ENCODE results near the gene TENM4.

The TENM4 gene

DNA sequence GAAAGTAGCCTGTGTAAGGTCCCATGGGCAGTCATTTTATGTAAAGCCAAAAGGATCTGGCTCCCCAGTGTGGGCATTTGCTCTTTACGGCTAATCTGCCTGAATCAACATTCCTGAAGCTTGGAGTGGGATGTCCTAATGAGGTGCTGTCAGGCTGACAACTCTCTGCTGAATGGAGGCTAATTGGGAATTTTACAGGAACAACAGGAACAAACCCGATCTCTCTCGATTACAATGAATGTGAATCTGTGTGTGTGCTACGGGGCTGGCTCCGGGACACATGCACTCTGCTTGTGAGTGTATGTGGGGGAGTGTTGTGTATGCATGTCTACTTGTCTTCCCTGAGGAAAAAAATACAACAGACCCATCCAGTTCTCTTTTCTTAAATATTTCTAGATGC, 415.2 kb downstream of the TENM4 start:
- no peak overlapping the region for H3K4me3 ChIP-seq (ENCODE audit: control insufficient read depth, low read depth, low read length)
- DNase-seq (ENCODE audit: low read depth): no peak
- TF ChIP-seq, protein P1, sequence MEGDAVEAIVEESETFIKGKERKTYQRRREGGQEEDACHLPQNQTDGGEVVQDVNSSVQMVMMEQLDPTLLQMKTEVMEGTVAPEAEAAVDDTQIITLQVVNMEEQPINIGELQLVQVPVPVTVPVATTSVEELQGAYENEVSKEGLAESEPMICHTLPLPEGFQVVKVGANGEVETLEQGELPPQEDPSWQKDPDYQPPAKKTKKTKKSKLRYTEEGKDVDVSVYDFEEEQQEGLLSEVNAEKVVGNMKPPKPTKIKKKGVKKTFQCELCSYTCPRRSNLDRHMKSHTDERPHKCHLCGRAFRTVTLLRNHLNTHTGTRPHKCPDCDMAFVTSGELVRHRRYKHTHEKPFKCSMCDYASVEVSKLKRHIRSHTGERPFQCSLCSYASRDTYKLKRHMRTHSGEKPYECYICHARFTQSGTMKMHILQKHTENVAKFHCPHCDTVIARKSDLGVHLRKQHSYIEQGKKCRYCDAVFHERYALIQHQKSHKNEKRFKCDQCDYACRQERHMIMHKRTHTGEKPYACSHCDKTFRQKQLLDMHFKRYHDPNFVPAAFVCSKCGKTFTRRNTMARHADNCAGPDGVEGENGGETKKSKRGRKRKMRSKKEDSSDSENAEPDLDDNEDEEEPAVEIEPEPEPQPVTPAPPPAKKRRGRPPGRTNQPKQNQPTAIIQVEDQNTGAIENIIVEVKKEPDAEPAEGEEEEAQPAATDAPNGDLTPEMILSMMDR (IDR thresholded peaks at IDR 0.05; ENCODE audit: control insufficient read depth, insufficient read depth, low read depth, low read length, missing control alignments): no peak

DNA sequence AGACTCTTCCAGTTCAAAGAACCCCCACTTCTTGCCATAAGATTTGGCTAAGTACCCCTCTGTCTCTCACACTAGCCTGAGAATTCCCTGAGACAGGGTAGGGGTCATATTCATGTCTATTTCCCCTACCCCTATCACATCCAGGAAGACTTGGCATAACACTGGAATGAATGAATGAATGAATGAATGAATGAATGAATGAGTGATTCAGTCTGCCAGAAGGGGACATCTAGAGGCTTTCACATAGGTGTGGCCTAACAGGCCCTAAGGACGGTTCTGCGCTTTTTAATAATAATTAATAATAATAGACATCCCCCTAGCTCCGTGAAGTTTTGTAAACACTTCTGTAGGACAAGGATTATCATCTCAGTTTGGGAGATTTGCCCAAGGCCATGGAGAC, 415.7 kb downstream of the TENM4 start:
- TF ChIP-seq, protein P1 (IDR thresholded peaks at IDR 0.05; ENCODE audit: control insufficient read depth, insufficient read depth, low read depth, low read length, missing control alignments): no peak
- DNase-seq (ENCODE audit: low read depth): no peak
- no peak overlapping the region for H3K4me3 ChIP-seq (ENCODE audit: control insufficient read depth, low read depth, low read length)

GRCh38 chr11:79022265-79022664, 418.6 kb downstream of the TENM4 start:
- no peak for DNase-seq (ENCODE audit: low read depth)
- TF ChIP-seq, protein P1 (IDR thresholded peaks at IDR 0.05; ENCODE audit: control insufficient read depth, insufficient read depth, low read depth, low read length, missing control alignments): no peak
- H3K4me3 ChIP-seq (ENCODE audit: control insufficient read depth, low read depth, low read length): no peak overlapping the region

- H3K4me3 ChIP-seq (ENCODE audit: control insufficient read depth, low read depth, low read length): no peak overlapping the region
- DNase-seq (ENCODE audit: low read depth): no peak
- TF ChIP-seq, protein P1 (IDR thresholded peaks at IDR 0.05; ENCODE audit: control insufficient read depth, insufficient read depth, low read depth, low read length, missing control alignments): no peak
Measured at GRCh38 chr11:79021601-79022000, 419.2 kb downstream of the TENM4 start.

DNA sequence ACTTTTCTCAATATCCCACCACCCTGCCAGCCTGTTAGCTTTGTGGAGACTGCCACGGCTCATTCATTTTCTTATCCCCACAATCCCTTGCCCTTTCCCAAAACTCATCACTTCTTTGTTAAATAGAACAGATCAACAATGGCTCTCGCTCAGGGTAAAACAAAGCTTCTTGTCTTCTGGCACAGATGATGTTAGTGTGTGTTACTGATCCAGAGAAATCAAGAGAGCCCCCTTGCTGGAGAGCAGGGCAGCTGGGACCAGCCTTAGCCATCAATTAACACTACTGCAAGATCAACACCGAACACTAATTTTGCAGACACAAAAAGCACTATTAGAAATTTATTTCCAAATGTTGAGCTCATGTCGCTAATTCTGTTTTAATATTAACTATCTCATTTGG, 420.9 kb downstream of the TENM4 start:
- no peak for DNase-seq (ENCODE audit: low read depth)
- TF ChIP-seq, protein P1 (IDR thresholded peaks at IDR 0.05; ENCODE audit: control insufficient read depth, insufficient read depth, low read depth, low read length, missing control alignments): no peak

GRCh38 chr11:79019277-79019676, 421.6 kb downstream of the TENM4 start:
- DNase-seq (ENCODE audit: low read depth): no peak
- TF ChIP-seq, protein P1 (IDR thresholded peaks at IDR 0.05; ENCODE audit: control insufficient read depth, insufficient read depth, low read depth, low read length, missing control alignments): no peak
- no peak overlapping the region for H3K4me3 ChIP-seq (ENCODE audit: control insufficient read depth, low read depth, low read length)

More for the DNA sequence above, 420.9 kb downstream of the TENM4 start:
- no peak overlapping the region for H3K4me3 ChIP-seq (ENCODE audit: control insufficient read depth, low read depth, low read length)

DNA sequence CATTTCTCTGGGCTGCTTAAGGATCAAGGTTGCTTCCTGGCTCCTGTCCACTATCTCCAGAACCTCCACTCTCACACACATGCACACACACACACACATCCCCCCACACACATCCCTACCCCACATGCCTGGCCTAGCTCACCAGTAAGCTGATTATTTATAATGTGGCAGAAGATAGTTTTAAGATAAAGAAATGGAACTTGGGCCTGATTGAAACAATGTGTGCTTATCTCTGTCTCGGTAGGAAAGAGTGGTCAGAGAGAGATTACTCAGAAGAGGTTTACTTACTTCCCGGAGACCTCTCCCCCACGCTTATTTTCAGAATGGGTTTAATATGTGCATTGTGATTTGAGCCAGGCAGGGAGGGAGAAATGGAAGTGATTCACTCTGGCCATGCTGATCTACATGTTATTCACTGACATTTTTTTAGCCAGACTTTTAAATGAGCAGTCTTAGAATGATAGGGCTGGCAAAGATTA, 422.4 kb downstream of the TENM4 start:
- DNase-seq (ENCODE audit: low read depth): peak; percentile 85
- TF ChIP-seq, protein P1 (IDR thresholded peaks at IDR 0.05; ENCODE audit: control insufficient read depth, insufficient read depth, low read depth, low read length, missing control alignments): no peak
- no peak overlapping the region for H3K4me3 ChIP-seq (ENCODE audit: control insufficient read depth, low read depth, low read length)
